ENCODE results near the gene SMYD4.

GRCh38 chr17:1753767-1754429, 75.8 kb downstream of the SMYD4 start:
- TF ChIP-seq CTCF (conservative IDR thresholded peaks at IDR 0.05; ENCODE audit: low read depth in 2 of 2): no peak
- TF ChIP-seq EZH2 (IDR thresholded peaks at IDR 0.05; ENCODE audit: low read depth, unreplicated experiment): no peak
- TF ChIP-seq REST (IDR thresholded peaks at IDR 0.05; ENCODE audit: unreplicated experiment): no peak
- no peak for TF ChIP-seq POLR2AphosphoS5 (IDR thresholded peaks at IDR 0.05; ENCODE audit: low read depth)
- TF ChIP-seq JUNB (IDR thresholded peaks at IDR 0.05; ENCODE audit: unreplicated experiment): no peak
- TF ChIP-seq CREB1 (CRISPR knock-in tag; IDR thresholded peaks at IDR 0.05; ENCODE audit: low read depth): no peak
- TF ChIP-seq ZNF331 (CRISPR knock-in tag; IDR thresholded peaks at IDR 0.05; ENCODE audit: low read depth): no peak
